ENCODE results near the gene ATG5.

Gene ATG5

GRCh38 chr6:106324726-106325335 is 729 bp downstream of the ATG5 start (continued):
- TF ChIP-seq, protein P1, sequence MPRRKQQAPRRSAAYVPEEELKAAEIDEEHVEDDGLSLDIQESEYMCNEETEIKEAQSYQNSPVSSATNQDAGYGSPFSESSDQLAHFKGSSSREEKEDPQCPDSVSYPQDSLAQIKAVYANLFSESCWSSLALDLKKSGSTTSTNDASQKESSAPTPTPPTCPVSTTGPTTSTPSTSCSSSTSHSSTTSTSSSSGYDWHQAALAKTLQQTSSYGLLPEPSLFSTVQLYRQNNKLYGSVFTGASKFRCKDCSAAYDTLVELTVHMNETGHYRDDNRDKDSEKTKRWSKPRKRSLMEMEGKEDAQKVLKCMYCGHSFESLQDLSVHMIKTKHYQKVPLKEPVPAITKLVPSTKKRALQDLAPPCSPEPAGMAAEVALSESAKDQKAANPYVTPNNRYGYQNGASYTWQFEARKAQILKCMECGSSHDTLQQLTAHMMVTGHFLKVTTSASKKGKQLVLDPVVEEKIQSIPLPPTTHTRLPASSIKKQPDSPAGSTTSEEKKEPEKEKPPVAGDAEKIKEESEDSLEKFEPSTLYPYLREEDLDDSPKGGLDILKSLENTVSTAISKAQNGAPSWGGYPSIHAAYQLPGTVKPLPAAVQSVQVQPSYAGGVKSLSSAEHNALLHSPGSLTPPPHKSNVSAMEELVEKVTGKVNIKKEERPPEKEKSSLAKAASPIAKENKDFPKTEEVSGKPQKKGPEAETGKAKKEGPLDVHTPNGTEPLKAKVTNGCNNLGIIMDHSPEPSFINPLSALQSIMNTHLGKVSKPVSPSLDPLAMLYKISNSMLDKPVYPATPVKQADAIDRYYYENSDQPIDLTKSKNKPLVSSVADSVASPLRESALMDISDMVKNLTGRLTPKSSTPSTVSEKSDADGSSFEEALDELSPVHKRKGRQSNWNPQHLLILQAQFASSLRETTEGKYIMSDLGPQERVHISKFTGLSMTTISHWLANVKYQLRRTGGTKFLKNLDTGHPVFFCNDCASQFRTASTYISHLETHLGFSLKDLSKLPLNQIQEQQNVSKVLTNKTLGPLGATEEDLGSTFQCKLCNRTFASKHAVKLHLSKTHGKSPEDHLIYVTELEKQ (tag by site-specific recombination; IDR thresholded peaks at IDR 0.05; ENCODE audit: borderline replicate concordance): 0 out of 2 replicates have a peak, but pooled peaks have one; percentile 4
- TF ChIP-seq KLF17 (tag by site-specific recombination; IDR thresholded peaks at IDR 0.05) (no peak), BCL6B (tag by site-specific recombination; IDR thresholded peaks at IDR 0.05) (no peak)

DNA sequence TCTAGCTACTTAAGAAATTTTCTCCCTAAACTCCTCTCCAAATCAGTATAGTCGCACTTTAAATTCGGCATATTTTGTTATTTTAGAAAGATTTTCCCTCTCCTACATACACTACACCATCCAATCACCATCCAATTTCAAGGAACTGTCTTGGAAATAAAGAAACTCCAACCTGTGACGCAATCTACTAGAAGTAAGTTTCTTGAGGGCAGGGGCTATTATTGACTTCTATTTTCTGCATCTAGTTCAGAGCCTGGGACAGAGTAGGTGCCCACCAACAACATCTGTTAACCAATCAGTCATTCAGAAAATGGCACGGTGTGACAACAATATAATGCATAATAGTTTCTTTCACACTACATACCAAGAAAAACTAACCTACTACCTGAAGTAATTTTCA is 3.6 kb downstream of the ATG5 start:
- H3K36me3 ChIP-seq (ENCODE audit: control insufficient read depth in 2 of 2, insufficient read depth in 1 of 2, low read length in 2 of 2): no peaks in the 10 kb centered on the region

DNA sequence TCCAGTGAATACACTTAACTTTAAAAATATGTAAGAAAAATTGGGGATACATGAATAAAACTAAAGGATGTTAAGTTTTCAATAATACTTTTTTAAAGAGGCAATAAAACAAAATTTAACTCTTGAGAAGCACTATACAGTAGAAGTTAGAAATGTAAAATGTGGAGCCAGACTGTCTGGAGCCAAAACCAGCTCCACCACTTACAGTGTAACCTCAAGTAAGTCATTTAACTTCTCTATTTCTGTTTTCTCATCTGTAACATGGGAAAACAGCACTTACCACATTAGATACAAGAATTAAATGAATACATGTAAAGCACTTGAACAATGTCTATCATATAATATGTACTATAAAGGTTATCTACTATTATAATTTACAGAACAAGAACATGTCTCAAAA is 6.7 kb downstream of the ATG5 start:
- POLR2A ChIA-PET: no interaction called here
- Histone ChIP-seq H3K4me1 (ENCODE audit: control insufficient read depth, insufficient read depth, low read length) (peaks cover 29% of the 10 kb centered on the region), H3K9me3 (ENCODE audit: control insufficient read depth, insufficient read depth, low read depth, low read length) (no peaks in the 10 kb centered on the region), H3K4me3 (ENCODE audit: low read depth, low read length) (no peak overlapping the region), H3K27ac (ENCODE audit: extremely low read depth, low read depth, low read length) (no peak overlapping the region), H3K36me3 (ENCODE audit: control insufficient read depth in 2 of 2, insufficient read depth in 1 of 2, low read length in 2 of 2) (peaks cover 10 to 15% of the 10 kb centered on the region in 2 experiments; a peak in 2 of 3 replicates)
- CTCF ChIA-PET: interaction anchor here (0.6 to 1.7 kb wide), 3 partner anchors 16 to 1456 kb away, joined by 3 to 6 read pairs (median 4); no protein-coding TSS in a partner anchor
- TF ChIP-seq, protein P2, sequence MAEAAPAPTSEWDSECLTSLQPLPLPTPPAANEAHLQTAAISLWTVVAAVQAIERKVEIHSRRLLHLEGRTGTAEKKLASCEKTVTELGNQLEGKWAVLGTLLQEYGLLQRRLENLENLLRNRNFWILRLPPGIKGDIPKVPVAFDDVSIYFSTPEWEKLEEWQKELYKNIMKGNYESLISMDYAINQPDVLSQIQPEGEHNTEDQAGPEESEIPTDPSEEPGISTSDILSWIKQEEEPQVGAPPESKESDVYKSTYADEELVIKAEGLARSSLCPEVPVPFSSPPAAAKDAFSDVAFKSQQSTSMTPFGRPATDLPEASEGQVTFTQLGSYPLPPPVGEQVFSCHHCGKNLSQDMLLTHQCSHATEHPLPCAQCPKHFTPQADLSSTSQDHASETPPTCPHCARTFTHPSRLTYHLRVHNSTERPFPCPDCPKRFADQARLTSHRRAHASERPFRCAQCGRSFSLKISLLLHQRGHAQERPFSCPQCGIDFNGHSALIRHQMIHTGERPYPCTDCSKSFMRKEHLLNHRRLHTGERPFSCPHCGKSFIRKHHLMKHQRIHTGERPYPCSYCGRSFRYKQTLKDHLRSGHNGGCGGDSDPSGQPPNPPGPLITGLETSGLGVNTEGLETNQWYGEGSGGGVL (tag by site-specific recombination; IDR thresholded peaks at IDR 0.05): no peak
- TF ChIP-seq ZNF549 (tag by site-specific recombination; IDR thresholded peaks at IDR 0.05): no peak
- TF ChIP-seq, protein P3, sequence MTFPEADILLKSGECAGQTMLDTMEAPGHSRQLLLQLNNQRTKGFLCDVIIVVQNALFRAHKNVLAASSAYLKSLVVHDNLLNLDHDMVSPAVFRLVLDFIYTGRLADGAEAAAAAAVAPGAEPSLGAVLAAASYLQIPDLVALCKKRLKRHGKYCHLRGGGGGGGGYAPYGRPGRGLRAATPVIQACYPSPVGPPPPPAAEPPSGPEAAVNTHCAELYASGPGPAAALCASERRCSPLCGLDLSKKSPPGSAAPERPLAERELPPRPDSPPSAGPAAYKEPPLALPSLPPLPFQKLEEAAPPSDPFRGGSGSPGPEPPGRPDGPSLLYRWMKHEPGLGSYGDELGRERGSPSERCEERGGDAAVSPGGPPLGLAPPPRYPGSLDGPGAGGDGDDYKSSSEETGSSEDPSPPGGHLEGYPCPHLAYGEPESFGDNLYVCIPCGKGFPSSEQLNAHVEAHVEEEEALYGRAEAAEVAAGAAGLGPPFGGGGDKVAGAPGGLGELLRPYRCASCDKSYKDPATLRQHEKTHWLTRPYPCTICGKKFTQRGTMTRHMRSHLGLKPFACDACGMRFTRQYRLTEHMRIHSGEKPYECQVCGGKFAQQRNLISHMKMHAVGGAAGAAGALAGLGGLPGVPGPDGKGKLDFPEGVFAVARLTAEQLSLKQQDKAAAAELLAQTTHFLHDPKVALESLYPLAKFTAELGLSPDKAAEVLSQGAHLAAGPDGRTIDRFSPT (tag by site-specific recombination; IDR thresholded peaks at IDR 0.05): peak; percentile 9; the same call in 1 of the 2 replicates
- TF ChIP-seq, protein P4, sequence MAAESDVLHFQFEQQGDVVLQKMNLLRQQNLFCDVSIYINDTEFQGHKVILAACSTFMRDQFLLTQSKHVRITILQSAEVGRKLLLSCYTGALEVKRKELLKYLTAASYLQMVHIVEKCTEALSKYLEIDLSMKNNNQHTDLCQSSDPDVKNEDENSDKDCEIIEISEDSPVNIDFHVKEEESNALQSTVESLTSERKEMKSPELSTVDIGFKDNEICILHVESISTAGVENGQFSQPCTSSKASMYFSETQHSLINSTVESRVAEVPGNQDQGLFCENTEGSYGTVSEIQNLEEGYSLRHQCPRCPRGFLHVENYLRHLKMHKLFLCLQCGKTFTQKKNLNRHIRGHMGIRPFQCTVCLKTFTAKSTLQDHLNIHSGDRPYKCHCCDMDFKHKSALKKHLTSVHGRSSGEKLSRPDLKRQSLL (tag by site-specific recombination; IDR thresholded peaks at IDR 0.05): peak; percentile 33; the same call in 1 of the 2 replicates

More for the DNA sequence above, 3.6 kb downstream of the ATG5 start:
- Histone ChIP-seq H3K4me1 (ENCODE audit: control insufficient read depth, insufficient read depth, low read length) (peaks cover 17% of the 10 kb centered on the region), H3K27ac (ENCODE audit: extremely low read depth, low read depth, low read length) (no peak overlapping the region), H3K9me3 (ENCODE audit: control insufficient read depth, insufficient read depth, low read depth, low read length) (no peaks in the 10 kb centered on the region), H3K4me3 (ENCODE audit: low read depth, low read length) (no peak overlapping the region)
- ChIA-PET POLR2A (no interaction called here), CTCF (interaction anchor here (0.5 to 0.9 kb wide), 3 partner anchors 11 to 890 kb away, joined by 3 to 5 read pairs (median 3); no protein-coding TSS in a partner anchor)
- TF ChIP-seq SETDB1 (IDR thresholded peaks at IDR 0.05; ENCODE audit: insufficient read length, low read length) (peak; percentile 52), ZNF221 (tag by site-specific recombination; IDR thresholded peaks at IDR 0.05; ENCODE audit: borderline replicate concordance) (no peak), KLF10 (tag by site-specific recombination; IDR thresholded peaks at IDR 0.05) (no peak)

Measured in HEK293 (cell line).